Erythroblast (primary cell): ENCODE measurements around the gene SLC9C2.
A peak's percentile ranks its signal among the peaks of the same experiment; 100 is the strongest.

Experiments used
- DNase-seq, 2 experiments: peaks; one replicate each; lab custom pipeline; 2025; lab: John Stamatoyannopoulos, UW
- GATA1 ChIP-seq: IDR thresholded peaks from 2 replicates; pipeline ENCODE4 v1.6.1; 2011; ENCODE audit warnings: low read depth, mild to moderate bottlenecking, control low read depth, low read length, moderate library complexity
- POLR2A ChIP-seq: IDR thresholded peaks from 2 replicates; pipeline ENCODE4 v1.6.1; 2011; ENCODE audit warnings: mild to moderate bottlenecking, low read length

Gene SLC9C2

DNA sequence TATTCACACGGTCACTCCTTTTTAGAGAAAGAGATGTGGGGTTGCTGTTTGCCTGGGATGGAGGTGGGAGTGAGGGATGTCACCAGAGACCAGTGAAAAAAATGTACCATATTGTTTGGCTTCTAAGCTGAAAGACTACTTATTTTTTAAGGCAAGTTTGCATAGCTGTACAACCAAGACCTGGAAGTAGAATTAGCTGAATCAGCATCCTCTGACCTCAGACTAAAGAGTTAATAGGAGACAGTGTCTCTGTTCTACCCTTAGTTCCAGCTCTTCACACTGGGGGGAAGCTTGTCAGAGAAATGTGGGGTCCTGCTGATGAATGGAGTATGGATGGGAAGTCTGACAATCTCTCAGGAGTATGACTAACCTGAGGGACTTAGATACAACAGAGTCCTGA is 41.6 kb downstream of the SLC9C2 start:
- TF ChIP-seq GATA1 (no peak), POLR2A (no peak)
- no peak for DNase-seq

DNA sequence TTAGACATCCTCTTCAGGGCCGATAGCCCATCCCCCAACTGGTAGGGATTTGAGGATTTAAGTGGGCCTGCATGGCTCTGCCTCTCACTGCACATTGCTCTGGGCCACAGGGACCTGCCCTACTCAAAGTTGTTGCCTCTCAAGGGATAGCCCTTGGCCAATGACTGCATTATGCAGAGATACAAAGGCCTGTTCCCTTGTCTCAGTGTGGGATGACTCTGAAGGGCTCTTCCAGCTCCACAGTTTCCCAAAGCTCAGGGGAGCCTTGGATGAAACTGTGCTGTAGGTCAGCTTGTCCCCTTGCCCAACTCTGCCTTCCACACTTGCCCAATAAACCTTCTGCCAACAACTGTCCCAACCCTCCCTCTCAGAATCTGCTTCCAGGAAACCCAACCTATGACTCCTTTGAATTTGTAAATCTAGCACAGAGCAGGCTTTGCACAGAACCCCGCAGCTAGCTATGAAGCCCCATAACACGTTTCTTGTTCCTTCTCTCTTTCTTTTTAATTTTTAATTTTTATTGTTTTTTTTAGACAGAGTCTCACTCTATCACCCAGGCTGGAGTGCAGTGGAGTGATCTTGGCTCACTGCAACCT is 42.5 kb downstream of the SLC9C2 start:
- TF ChIP-seq POLR2A, result no peak
- no peak for TF ChIP-seq GATA1
- no peak for DNase-seq

DNA sequence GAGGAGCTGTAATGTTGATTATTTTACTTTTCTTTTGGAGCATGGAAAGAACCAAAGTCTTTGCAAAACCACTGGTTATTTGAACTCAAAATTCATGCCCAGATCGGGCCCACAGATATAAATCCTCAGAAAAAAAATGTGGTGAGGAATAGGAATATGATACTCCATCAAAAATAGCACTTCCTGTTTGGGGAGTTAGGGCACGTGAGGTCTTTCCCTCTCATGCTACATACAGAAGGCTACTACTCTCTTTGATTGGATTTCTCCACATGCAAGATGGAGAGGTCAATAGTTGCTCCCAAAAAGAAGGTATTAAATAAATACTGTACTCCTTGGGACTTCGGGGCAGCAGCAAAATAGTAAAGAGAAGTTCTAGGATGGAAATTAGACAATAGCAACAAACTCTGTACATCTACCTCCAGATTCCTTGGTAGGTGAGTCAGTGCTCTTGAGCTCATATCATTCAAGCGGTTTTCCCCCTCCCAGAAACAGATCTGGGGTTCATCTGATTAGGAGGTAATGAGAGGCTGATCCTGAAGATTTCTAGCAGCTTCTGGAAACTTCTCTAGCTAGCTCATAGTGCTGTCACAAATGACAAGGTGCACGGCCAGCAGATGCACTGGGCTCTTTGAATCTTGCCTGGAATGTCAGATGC is 47.1 kb downstream of the SLC9C2 start:
- no peak for DNase-seq
- TF ChIP-seq POLR2A (no peak), GATA1 (no peak)

DNA sequence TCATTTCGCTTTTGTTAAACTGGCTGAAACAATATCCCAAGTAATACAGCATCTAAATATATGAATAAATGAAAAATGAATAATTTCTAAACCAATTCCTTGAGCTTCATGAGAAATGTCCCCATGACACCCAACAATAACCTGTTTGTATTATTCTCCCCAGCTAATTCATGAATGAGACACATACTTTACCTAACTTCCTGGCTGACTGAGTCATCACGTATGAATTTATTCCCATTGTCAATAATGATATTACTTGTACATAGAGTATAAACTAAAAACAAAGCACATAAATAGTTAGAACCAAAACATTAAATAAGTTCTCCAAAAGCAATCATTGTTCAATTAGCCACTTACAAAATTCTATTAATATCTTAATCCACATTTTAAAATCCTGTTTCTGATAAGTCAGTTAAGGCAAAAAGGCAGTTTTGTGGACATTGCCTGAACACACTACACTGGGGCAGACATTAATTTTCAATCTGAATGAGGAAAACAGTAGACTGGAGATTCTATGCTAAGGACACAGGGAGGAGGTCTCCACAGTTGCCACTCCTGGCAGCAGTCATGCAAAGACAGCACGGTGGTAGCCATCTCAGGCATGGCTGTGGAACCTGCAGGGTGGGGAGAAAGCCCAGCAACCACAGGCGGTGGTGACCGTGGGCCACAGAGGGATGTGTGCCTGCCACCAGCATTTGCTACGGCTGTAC is 48.2 kb downstream of the SLC9C2 start:
- TF ChIP-seq POLR2A (no peak), GATA1 (no peak)
- no peak for DNase-seq

DNA sequence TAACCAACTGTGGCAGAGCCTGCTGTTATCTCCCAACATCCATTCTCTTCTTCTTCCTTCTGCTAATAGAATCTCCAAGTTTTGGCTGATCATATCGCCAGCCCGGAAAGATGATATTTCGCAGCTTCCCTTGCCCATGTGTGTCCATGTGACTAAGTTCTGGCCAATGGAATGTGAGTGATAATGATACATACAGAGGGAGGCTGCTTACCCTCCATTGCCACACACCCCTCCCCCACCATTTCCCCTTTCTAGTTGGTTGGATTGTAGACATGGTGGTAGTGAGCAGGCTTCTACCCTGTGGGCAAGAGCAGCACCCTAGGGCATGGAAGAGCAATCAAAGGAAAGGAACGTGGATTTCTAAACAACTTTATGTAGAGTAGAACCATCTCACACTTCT is 48.8 kb downstream of the SLC9C2 start:
- no peak for TF ChIP-seq POLR2A
- TF ChIP-seq GATA1, result no peak
- DNase-seq, result peak in 1 of 2 experiments; percentile 35

DNA sequence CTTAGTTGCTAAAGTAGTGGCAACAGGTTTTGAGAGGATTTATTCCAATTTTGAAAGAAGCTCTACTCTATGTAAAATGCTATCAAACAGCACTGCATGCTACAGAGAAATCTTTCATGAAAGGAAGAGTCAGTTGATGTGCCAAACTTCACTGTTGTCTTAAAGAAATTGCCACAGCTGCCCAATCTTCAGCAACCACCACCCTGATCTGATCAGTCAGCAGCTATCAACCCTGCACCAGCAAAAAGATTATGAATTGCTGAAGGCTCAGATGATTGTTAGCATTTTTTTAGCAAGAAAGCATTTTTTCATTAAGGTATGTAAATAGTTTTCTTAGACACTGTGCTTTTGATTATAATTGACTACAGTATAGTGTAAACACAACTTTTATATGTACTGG is 49.6 kb downstream of the SLC9C2 start:
- peak; percentile 53 to 84 for DNase-seq
- TF ChIP-seq GATA1 (no peak), POLR2A (no peak)

DNA sequence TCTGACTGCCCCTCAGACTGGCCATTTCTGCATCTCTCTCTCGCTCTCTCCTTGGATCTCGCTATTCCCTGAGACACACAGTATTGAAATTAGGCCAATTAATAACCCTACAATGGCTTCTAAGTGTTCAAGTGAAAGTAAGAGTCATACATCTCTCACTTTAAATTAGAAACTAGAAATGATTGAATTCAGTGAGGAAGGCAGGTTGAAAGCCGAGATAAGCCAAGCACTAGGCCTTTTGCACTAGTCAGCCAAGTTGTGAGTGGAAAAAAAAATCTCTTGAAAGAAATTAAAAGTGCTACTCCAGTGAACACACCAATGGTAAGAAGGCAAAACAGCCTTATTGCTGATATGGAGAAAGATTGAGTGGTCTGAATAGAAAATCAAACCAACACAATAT is 51.2 kb downstream of the SLC9C2 start:
- no peak for TF ChIP-seq POLR2A
- no peak for TF ChIP-seq GATA1
- no peak for DNase-seq

DNA sequence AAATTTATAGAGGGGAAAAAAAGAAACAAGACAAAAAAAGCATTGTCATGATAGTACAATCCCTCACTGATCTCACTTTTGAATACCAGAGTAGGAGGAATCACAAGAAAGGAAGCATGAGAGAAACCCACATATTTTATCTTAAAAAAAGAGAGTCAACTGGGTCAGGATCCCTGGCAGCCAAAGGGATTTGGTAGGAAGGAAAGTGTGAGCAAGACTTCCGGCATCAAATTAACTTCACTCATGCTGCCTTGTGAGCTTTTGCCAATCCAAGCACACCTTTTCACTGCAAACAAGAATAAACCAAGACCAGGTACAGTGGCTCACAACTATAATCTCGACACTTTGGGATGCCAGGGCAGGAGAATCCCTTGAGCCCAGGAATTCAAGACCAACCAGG is 53.1 kb downstream of the SLC9C2 start:
- no peak for DNase-seq
- no peak for TF ChIP-seq POLR2A
- TF ChIP-seq GATA1, result no peak

DNA sequence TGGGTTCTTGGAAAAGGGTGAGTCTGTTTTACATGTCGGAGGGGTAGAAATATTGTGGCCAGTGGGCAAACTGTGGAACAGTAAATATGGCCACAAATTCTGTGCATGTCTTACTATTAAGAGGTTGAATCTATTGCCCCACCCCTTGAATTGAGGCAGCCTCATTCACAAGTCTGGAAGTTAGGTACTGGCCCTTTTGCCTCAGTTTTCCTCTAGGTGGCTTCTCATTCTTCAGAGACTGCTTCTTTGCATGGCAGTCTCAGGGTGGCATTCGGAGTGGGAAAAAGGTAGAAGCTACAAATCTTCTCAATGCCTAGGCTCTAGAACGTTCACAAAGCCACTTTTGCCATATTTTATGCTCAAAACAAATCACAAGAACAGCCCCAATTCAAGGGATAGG is 57.2 kb downstream of the SLC9C2 start:
- no peak for DNase-seq
- TF ChIP-seq GATA1 (no peak), POLR2A (no peak)

DNA sequence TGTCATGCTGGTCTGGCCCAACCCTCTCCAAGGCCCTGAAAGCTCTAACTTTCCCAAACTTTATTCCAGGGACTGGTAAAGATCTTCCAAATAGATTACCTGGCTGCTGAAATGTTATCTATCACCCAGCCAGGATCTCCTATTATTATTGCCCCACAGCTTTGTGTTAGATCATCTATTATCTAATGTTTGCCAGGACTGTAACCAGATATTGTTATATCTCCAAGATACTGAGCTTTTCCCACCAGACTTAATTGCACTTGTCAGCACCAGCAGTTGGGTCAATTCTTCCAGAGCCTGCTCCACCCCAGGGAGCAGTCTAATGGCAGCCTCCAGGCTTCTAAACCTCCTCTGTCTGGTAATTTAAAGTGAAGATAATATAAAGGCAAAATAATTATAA is 66.6 kb downstream of the SLC9C2 start:
- no peak for TF ChIP-seq POLR2A
- TF ChIP-seq GATA1, result no peak
- DNase-seq, result no peak

DNA sequence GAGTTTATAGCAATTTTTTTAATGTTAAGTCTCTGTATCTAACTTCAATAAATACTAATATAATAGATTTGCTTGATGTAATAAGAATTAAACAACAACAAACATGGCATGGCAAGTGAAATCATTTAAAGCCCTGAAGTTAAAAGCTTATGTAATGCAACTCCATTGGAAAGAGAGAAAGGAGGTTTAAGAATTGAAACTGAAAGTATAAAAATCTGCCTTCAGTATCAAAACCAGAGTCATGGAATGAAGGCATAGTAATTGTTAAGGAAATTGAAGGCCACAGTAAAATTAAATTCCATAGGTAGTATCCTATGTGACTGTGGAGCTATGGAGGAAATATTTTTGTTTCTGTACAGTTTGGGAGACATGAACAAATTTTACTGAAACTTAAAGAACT is 70.6 kb downstream of the SLC9C2 start:
- TF ChIP-seq POLR2A, result no peak
- no peak for TF ChIP-seq GATA1
- DNase-seq, result no peak

DNA sequence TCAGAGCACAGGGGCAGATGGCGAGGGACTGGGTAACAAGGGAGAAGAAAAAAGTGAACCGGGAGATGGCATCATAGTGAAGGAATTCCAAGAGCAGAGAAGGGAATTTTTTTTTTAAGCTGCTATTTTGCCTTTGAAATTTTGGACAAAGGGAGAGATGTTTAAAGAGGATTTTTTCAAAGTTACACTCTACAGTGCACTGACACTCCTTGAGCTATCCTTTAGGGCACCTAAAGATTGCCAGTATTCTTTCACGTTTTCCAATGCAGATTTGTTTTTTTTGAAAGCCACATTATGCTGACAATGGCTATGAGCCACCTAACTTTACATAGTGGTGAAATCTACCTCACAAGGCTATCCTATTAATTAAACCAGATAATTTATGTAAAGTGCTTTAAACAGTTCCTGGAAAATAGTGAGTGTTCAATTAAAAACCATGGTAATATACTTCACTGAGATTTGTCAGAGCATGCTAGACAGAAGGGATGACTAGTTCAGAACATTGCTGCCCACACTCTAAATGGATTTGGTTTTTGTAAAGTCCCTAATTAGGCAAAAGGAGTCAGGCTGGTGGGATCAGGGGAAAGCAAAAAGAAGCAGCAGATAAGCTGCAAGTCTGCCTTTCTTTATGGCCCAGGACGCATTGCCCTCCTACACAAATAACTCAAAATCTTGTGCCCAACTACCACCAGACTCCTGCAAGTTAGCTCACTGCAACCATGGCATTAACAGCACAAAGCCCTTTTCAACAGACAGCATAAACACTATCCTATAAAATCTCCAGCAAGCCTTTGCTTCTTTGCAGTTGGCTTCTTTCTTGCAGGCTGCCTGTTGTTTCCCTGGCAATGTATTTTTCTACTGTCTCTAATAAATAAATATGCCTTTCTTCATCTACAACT is 71.8 kb downstream of the SLC9C2 start:
- no peak for DNase-seq
- no peak for TF ChIP-seq POLR2A
- TF ChIP-seq GATA1, result no peak

DNA sequence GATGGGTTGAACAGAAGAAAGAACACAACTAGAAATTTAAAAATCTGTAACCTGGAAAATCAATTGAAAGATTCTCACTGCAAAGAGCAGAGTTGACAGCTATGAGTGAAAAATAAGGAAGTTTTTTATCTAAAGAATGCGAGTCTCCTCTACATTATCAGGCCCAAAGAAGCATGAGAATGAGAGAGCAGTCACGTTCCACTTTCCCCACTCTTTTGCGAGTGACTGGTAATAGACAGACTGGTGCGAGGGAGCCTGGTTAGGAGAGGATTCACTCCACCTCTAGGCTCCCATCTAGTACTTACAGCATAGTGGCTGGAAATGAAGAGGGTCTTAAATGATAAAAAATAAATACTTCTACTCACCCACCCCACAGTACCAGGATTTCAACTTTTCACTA is 73.8 kb downstream of the SLC9C2 start:
- DNase-seq, result no peak
- TF ChIP-seq GATA1 (no peak), POLR2A (no peak)

DNA sequence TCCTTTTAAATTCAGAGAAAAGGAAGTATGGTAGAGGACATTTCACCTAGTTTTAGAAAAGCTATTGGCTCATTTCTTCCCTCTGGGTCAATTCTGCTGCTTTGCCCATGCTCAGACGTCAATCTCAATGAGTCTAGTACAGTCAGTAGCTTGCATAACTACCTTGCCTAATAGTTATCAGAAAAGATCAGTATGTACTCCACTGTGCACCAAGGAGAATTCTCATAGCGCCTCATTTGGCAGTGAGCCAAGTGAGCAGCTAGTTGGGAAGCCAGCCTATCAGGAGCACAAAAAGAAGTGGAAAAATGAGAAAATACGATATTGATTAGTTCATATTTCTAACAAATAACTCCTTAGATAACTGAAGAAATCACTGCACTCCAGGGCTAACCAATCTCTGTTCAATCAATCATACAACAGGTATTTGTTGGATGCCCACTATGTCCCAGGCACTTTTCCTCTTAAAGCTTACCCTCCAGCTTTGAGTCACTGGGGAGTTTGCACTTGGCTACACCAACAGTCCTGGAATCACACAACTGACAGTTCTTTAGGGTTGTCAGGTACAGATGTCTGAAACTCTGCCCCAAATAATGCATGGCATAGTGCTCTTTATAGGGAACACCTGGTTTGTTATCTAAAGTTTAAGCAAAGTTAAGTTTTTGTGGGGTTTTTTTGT is 75.6 kb downstream of the SLC9C2 start:
- peak; percentile 26 to 39 for DNase-seq
- TF ChIP-seq GATA1 (no peak), POLR2A (no peak)
